ENCODE data around the gene A4GALT. TPM values are rescaled to one million over a fixed set of nuclear protein-coding genes. Genes with fewer than 3 reads are reported as not detected.
A peak's percentile ranks its signal among the peaks of the same experiment; 100 is the strongest.

The A4GALT gene
- total RNA-seq, 4 donors from 2014 or later, result 6.7 to 11.6 (median 8.8) TPM

DNA sequence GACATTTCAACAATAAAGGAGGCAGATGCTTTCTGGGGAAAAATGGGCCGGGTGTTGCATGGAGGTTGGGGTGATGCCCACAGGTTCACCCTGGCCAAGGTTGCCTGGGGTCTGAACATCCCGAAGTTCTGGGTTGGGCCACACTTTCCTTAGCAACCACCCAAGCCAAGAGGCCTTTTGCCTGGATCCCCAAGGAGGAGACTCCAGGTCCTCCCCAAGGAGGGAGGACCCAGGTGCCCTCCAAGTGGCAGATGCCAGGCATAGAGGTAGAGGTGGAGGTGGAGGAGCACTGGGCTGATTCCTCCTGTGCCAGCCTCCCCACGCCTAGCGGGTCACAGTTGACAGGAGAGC is 72.7 kb downstream of the A4GALT start:
- H3K27me3 ChIP-seq, result no peaks in the 10 kb centered on the region
- no peak for DNase-seq (ENCODE audit: low spot score in 2 of 2)
- WGBS, result 37% methylated on average over 3 of the region's 4 CpGs
- no peaks in the 10 kb centered on the region for H3K9me3 ChIP-seq
- peak overlapping the region; percentile 95 for H3K4me3 ChIP-seq
- peaks cover 61% of the 10 kb centered on the region for H3K4me1 ChIP-seq
- H3K27ac ChIP-seq, result peak overlapping the region; percentile 97
- no peaks in the 10 kb centered on the region for H3K36me3 ChIP-seq
- TF ChIP-seq POLR2AphosphoS5 (IDR thresholded peaks at IDR 0.05) (no peak), EP300 (IDR thresholded peaks at IDR 0.05) (no peak)
- TF ChIP-seq, protein P1, sequence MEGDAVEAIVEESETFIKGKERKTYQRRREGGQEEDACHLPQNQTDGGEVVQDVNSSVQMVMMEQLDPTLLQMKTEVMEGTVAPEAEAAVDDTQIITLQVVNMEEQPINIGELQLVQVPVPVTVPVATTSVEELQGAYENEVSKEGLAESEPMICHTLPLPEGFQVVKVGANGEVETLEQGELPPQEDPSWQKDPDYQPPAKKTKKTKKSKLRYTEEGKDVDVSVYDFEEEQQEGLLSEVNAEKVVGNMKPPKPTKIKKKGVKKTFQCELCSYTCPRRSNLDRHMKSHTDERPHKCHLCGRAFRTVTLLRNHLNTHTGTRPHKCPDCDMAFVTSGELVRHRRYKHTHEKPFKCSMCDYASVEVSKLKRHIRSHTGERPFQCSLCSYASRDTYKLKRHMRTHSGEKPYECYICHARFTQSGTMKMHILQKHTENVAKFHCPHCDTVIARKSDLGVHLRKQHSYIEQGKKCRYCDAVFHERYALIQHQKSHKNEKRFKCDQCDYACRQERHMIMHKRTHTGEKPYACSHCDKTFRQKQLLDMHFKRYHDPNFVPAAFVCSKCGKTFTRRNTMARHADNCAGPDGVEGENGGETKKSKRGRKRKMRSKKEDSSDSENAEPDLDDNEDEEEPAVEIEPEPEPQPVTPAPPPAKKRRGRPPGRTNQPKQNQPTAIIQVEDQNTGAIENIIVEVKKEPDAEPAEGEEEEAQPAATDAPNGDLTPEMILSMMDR (IDR thresholded peaks at IDR 0.05), result no peak

DNA sequence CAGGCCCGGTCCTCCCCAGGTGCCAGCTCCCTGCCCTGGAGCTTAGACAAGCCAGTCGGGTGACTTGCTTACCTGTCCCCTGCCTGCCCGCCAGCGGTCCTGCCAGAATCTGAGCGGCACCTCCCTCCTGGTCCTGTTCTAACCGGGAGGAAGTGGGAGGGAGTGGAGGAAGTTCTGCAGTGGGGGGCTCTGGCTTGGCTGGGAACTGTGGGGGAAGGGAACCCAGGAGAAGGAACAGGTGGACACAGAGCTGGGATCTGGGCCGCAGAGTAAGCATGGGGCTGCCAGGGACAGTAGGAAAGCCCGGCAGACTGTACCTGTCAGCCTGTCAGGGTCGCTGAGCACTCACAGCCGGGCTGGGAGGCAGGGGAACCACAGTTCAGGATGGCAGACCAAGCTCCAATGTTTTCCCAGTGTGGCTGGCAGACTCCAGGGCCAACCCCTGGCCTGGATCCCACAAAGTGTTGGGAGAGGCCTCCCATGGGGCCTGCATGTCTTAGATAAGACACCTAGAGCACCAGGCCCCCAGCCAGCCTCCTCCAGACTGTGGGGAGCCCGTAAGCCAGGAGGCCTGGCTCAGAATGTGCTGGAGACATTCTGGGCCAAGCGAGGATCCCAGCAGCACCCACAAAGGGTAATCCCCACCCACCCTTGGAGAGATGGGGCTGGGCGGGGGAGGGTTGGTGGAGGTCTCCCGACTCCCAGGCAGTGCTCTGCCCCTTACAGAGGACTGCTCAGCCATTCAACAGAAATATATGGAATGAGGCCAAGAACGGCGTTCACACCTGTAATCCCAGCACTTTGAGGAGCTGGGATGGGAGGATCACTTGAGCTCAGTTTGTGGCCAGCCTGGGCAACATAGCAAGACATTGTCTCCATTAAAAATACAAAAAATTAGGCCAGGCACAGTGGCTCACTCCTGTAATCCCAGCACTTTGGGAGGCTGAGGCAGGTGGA is 73.8 kb downstream of the A4GALT start:
- 30% methylated on average over 2 of the region's 16 CpGs for WGBS
- TF ChIP-seq EP300 (IDR thresholded peaks at IDR 0.05) (no peak), POLR2A (IDR thresholded peaks at IDR 0.05) (no peak), POLR2AphosphoS5 (IDR thresholded peaks at IDR 0.05) (no peak)
- TF ChIP-seq, protein P1 (IDR thresholded peaks at IDR 0.05), result no peak
- Histone ChIP-seq H3K4me1 (peaks cover 72% of the 10 kb centered on the region), H3K4me3 (peak overlapping the region; percentile 95), H3K27me3 (no peaks in the 10 kb centered on the region), H3K9me3 (no peaks in the 10 kb centered on the region), H3K27ac (peak overlapping the region; percentile 97), H3K36me3 (no peaks in the 10 kb centered on the region)
- DNase-seq (ENCODE audit: low spot score in 2 of 2), result no peak

DNA sequence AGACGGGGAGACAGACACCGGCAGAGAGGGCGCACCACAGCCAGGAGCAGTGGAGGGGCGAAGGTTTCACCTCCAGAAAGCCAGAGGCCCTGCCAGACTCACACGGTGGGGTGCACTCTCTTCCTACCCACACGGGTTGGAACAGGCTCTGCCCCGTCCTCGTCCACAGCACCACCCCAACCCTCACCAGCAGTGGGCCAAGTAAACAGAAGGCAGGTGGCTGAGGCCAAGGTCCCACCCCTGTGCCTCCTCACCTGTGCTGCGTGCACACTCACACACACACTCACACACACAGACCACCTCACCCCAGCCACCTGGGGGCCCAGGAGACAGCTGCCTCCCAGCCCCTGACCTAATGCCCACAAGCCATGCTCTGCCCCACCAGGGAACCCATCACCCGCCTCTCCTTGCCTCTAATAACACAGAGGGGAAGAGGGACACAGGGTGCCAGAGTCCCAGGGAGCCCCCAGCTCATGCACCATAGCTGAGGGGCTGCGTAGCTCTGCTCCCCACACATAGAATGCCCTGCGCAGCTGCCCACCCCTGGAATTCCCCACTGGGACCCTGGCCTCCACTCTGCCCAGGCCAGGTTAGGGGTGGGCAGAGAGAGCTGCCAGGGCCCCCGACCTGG is 74.6 kb downstream of the A4GALT start:
- no peak for DNase-seq (ENCODE audit: low spot score in 2 of 2)
- peaks cover 72% of the 10 kb centered on the region for H3K4me1 ChIP-seq
- 24% methylated on average over 12 of the region's 13 CpGs for WGBS

DNA sequence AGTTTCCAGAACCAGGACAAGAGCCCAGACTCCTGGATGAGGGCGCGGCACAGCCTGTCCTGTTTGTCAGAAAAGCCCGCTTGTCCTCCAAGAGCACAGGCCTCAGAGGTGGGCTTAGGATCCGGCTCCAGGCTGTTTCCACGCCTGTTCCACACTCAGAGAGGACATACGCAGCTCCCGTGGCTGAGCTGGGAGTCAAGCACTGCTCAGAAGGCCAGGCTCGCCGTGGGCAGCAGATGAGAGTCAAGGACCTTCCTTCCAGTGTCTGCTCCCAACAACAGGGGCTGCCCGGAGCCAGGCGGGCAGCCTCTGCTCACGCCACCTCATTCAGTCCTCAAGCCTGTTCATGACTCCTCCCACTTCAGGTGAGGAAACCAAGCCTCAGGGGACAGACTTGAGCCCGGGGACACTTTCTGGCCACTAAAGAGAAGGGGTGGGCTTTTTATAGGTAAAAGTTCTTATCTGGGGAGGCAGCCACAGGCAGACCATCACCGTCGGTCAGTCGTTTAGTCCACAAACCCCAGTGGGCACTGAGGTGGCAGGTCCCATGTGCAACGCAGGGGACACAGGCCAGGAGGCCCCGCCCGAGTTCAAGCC is 75.2 kb downstream of the A4GALT start:
- TF ChIP-seq, protein P1 (IDR thresholded peaks at IDR 0.05), result no peak
- TF ChIP-seq POLR2AphosphoS5 (IDR thresholded peaks at IDR 0.05) (no peak), EP300 (IDR thresholded peaks at IDR 0.05) (no peak)
- H3K36me3 ChIP-seq, result no peaks in the 10 kb centered on the region
- H3K4me3 ChIP-seq, result peak overlapping the region; percentile 95
- no peaks in the 10 kb centered on the region for H3K9me3 ChIP-seq
- WGBS, result 17% methylated on average over 14 of the region's 19 CpGs
- no peaks in the 10 kb centered on the region for H3K27me3 ChIP-seq
- peaks cover 72% of the 10 kb centered on the region for H3K4me1 ChIP-seq
- DNase-seq (ENCODE audit: low spot score in 2 of 2), result no peak
- peak overlapping the region; percentile 97 for H3K27ac ChIP-seq

More for the DNA sequence above, 74.6 kb downstream of the A4GALT start:
- TF ChIP-seq POLR2AphosphoS5 (IDR thresholded peaks at IDR 0.05) (no peak), POLR2A (IDR thresholded peaks at IDR 0.05) (no peak), EP300 (IDR thresholded peaks at IDR 0.05) (no peak)
- TF ChIP-seq, protein P1 (IDR thresholded peaks at IDR 0.05), result no peak
- H3K9me3 ChIP-seq, result no peaks in the 10 kb centered on the region
- no peaks in the 10 kb centered on the region for H3K27me3 ChIP-seq
- no peaks in the 10 kb centered on the region for H3K36me3 ChIP-seq
- H3K27ac ChIP-seq, result peak overlapping the region; percentile 97
- peak overlapping the region; percentile 95 for H3K4me3 ChIP-seq
